HepG2 (cell line): ENCODE results near the gene NXPH4. TPM values are rescaled to one million over a fixed set of nuclear protein-coding genes. Genes with fewer than 3 reads are reported as not detected.

Experiments used
- ADNP ChIP-seq: sonication (generic); formaldehyde crosslinking; IDR thresholded peaks from 2 replicates; pipeline ENCODE4 v1.4.0; 2020; ENCODE audit warnings: missing genetic modification reagents
- HNRNPL ChIP-seq: fragments of 200-400 bp; formaldehyde crosslinking; IDR thresholded peaks from 2 replicates; pipeline ENCODE4 v1.6.1; 2017; ENCODE audit warnings: mild to moderate bottlenecking, low read depth, low read length
- MAFG ChIP-seq: sonication (generic); formaldehyde crosslinking; IDR thresholded peaks from 2 replicates; pipeline ENCODE4 v1.5.1; 2020; ENCODE audit warnings: mild to moderate bottlenecking, missing genetic modification reagents
- RBM22 ChIP-seq: fragments of 200-400 bp; formaldehyde crosslinking; optimal IDR thresholded peaks from 2 replicates; pipeline ENCODE3; 2017; ENCODE audit warnings: mild to moderate bottlenecking, low read length, moderate library complexity
- SMC3 ChIP-seq: IDR thresholded peaks from 2 replicates; pipeline ENCODE4 v1.6.1; 2011; ENCODE audit warnings: low read length, improper control_type of control experiment
- XRCC5 ChIP-seq: fragments of 200-400 bp; formaldehyde crosslinking; optimal IDR thresholded peaks from 2 replicates; pipeline ENCODE3; 2017; ENCODE audit warnings: mild to moderate bottlenecking, low read length
- polyA plus RNA-seq, 8 experiments: library from polyadenylated mRNA; depleted of rRNA in 3 of 8; stranded (reverse) in 7 of 8; unstranded in 1 of 8; fragments of >200 nt; fragmentation: Illumina TruSeq in 4 of 8; extraction: Trizol in 4 of 8; gene quantifications; 2 replicates each; pipeline versions ENCODE4 v1.2.1 to v1.2.3, GENCODE V29; 2011 to 2016; ENCODE audit warnings: low read depth in 4 of 8, missing spikeins in 1 of 8, mixed read lengths in 1 of 8; ENCODE audit not compliant: insufficient read depth in 1 of 8
- total RNA-seq, 5 experiments: library from RNA; depleted of rRNA; stranded (reverse); fragments of >200 nt; fragmentation: Illumina TruSeq; extraction: Trizol; gene quantifications; 2 replicates each; pipeline ENCODE4 v1.2.3, GENCODE V29; 2016; ENCODE audit warnings: low read depth in 1 of 5
- TF ChIP-seq, protein P1 (sequence below): sonication (generic); formaldehyde crosslinking; IDR thresholded peaks from 2 replicates; pipeline ENCODE4 v1.5.0; 2020; ENCODE audit warnings: mild to moderate bottlenecking, missing genetic modification reagents, moderate library complexity
- TF ChIP-seq, protein P2 (sequence below): IDR thresholded peaks from 2 replicates; pipeline ENCODE4 v1.6.1; 2012; ENCODE audit warnings: inconsistent platforms
- TF ChIP-seq, protein P3 (sequence below): sonication (generic); formaldehyde crosslinking; IDR thresholded peaks from 2 replicates; pipeline ENCODE4 v1.9.0; 2022; ENCODE audit warnings: low read depth, missing genetic modification reagents
- TF ChIP-seq, protein P4 (sequence below): sonication (generic); formaldehyde crosslinking; IDR thresholded peaks from 2 replicates; pipeline ENCODE4 v1.4.0; 2020; ENCODE audit warnings: missing genetic modification reagents

Gene NXPH4
- total and polyA plus RNA-seq, 2 of the 13 experiments (the other 11 are each of a cell fraction or from before 2014, with no cell fraction given): 0.13 TPM; not detected in 1

DNA sequence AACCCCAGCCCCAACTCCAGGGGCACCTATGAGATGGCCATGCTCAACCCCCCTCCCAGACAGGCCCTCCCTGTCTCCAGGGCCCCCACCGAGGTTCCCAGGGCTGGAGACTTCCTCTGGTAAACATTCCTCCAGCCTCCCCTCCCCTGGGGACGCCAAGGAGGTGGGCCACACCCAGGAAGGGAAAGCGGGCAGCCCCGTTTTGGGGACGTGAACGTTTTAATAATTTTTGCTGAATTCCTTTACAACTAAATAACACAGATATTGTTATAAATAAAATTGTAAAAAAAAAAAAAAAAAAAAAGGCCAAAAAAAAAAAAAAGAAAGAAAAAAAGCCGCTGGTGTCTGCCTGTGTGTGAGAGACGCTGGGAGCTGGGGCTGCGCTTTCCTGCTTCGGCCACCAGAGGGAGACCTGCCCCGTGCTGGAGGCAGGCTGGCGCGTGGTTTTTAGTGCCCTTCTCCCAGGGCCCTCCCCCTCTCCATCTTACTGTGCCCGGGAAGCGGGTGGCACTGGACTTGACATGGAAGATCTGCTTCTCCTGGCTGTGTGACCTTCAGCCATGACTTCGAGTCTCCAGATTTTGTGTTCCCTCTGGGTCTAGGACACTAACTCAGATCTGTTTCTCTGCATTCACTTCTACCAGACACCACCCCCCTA, 3.4 kb upstream of the NXPH4 start (continued):
- TF ChIP-seq, protein P1, sequence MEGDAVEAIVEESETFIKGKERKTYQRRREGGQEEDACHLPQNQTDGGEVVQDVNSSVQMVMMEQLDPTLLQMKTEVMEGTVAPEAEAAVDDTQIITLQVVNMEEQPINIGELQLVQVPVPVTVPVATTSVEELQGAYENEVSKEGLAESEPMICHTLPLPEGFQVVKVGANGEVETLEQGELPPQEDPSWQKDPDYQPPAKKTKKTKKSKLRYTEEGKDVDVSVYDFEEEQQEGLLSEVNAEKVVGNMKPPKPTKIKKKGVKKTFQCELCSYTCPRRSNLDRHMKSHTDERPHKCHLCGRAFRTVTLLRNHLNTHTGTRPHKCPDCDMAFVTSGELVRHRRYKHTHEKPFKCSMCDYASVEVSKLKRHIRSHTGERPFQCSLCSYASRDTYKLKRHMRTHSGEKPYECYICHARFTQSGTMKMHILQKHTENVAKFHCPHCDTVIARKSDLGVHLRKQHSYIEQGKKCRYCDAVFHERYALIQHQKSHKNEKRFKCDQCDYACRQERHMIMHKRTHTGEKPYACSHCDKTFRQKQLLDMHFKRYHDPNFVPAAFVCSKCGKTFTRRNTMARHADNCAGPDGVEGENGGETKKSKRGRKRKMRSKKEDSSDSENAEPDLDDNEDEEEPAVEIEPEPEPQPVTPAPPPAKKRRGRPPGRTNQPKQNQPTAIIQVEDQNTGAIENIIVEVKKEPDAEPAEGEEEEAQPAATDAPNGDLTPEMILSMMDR: peak; percentile 84
- TF ChIP-seq MAFG: no peak
- peak; percentile 92 for TF ChIP-seq HNRNPL
- no peak for TF ChIP-seq ADNP
- TF ChIP-seq, protein P2, sequence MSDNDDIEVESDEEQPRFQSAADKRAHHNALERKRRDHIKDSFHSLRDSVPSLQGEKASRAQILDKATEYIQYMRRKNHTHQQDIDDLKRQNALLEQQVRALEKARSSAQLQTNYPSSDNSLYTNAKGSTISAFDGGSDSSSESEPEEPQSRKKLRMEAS: peak; percentile 48; the same call in 1 of the 2 replicates
- TF ChIP-seq RBM22: peak; percentile 37
- peak; percentile 21; the same call in 1 of the 2 replicates for TF ChIP-seq SMC3
- peak; percentile 90 for TF ChIP-seq XRCC5
- TF ChIP-seq, protein P3, sequence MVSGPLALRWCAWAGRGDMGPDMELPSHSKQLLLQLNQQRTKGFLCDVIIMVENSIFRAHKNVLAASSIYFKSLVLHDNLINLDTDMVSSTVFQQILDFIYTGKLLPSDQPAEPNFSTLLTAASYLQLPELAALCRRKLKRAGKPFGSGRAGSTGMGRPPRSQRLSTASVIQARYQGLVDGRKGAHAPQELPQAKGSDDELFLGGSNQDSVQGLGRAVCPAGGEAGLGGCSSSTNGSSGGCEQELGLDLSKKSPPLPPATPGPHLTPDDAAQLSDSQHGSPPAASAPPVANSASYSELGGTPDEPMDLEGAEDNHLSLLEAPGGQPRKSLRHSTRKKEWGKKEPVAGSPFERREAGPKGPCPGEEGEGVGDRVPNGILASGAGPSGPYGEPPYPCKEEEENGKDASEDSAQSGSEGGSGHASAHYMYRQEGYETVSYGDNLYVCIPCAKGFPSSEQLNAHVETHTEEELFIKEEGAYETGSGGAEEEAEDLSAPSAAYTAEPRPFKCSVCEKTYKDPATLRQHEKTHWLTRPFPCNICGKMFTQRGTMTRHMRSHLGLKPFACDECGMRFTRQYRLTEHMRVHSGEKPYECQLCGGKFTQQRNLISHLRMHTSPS (CRISPR knock-in tag): 0 out of 2 replicates have a peak, but pooled peaks have one; percentile 42
- TF ChIP-seq, protein P4, sequence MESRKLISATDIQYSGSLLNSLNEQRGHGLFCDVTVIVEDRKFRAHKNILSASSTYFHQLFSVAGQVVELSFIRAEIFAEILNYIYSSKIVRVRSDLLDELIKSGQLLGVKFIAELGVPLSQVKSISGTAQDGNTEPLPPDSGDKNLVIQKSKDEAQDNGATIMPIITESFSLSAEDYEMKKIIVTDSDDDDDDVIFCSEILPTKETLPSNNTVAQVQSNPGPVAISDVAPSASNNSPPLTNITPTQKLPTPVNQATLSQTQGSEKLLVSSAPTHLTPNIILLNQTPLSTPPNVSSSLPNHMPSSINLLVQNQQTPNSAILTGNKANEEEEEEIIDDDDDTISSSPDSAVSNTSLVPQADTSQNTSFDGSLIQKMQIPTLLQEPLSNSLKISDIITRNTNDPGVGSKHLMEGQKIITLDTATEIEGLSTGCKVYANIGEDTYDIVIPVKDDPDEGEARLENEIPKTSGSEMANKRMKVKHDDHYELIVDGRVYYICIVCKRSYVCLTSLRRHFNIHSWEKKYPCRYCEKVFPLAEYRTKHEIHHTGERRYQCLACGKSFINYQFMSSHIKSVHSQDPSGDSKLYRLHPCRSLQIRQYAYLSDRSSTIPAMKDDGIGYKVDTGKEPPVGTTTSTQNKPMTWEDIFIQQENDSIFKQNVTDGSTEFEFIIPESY (CRISPR knock-in tag): peak; percentile 93
